GM23338 (cell line): ENCODE results near the gene ERAP2.

Experiments
- CREB1 ChIP-seq: fragments of 250-450 bp; sonication (Bioruptor Pico); IDR thresholded peaks from 2 replicates; pipeline ENCODE4 v1.5.0; 2020; ENCODE audit warnings: low read depth, mild to moderate bottlenecking, moderate library complexity
- EZH2 ChIP-seq: fragments of 200-600 bp; sonication (generic); IDR thresholded peaks from one replicate; pipeline ENCODE4 v1.8.0; 2017; ENCODE audit warnings: antibody characterized with exemption, mild to moderate bottlenecking, low read depth; ENCODE audit not compliant: unreplicated experiment
- EZH2phosphoT487 ChIP-seq: fragments of 200-600 bp; sonication (generic); IDR thresholded peaks from one replicate; pipeline ENCODE4 v1.8.1; 2018; ENCODE audit warnings: antibody characterized with exemption; ENCODE audit not compliant: unreplicated experiment
- JUNB ChIP-seq: IDR thresholded peaks from one replicate; pipeline ENCODE4 v1.6.1; 2016; ENCODE audit warnings: antibody characterized with exemption; ENCODE audit not compliant: unreplicated experiment
- NANOG ChIP-seq: IDR thresholded peaks from 2 replicates; pipeline ENCODE4 v1.6.1; 2016; ENCODE audit warnings: antibody characterized with exemption, borderline replicate concordance
- POLR2AphosphoS5 ChIP-seq: IDR thresholded peaks from 2 replicates; pipeline ENCODE4 v1.6.1; 2016; ENCODE audit warnings: antibody characterized with exemption, low read depth
- STAT1 ChIP-seq: IDR thresholded peaks from one replicate; pipeline ENCODE4 v1.6.1; 2016; ENCODE audit warnings: antibody characterized with exemption; ENCODE audit not compliant: unreplicated experiment
- ZNF114 ChIP-seq: fragments of 250-450 bp; sonication (Bioruptor Pico); IDR thresholded peaks from 2 replicates; pipeline ENCODE4 v1.5.0; 2020; ENCODE audit warnings: mild to moderate bottlenecking, moderate library complexity
- ZNF331 ChIP-seq: fragments of 250-450 bp; sonication (Bioruptor Pico); IDR thresholded peaks from 2 replicates; pipeline ENCODE4 v1.5.0; 2020; ENCODE audit warnings: low read depth, mild to moderate bottlenecking, moderate library complexity
- TF ChIP-seq, protein P1 (sequence below), 2 experiments: fragments of 200-600 bp in 1 of 2; sonication (generic) in 1 of 2; conservative IDR thresholded peaks; 2 replicates each; pipeline versions ENCODE4 v1.5.1 to v1.6.1; 2016 to 2017; ENCODE audit warnings: antibody characterized with exemption in 2 of 2, low read depth in 2 of 2, mild to moderate bottlenecking in 2 of 2, moderate library complexity in 1 of 2
- TF ChIP-seq, protein P2 (sequence below): IDR thresholded peaks from one replicate; pipeline ENCODE4 v1.6.1; 2018; ENCODE audit warnings: antibody characterized with exemption; ENCODE audit not compliant: unreplicated experiment
- TF ChIP-seq, protein P3 (sequence below): IDR thresholded peaks from 2 replicates; pipeline ENCODE4 v1.6.1; 2016; ENCODE audit warnings: antibody characterized with exemption
- TF ChIP-seq, protein P4 (sequence below): fragments of 250-450 bp; sonication (Bioruptor Pico); IDR thresholded peaks from 2 replicates; pipeline ENCODE4 v1.5.0; 2020; ENCODE audit warnings: mild to moderate bottlenecking, moderate library complexity

DNA sequence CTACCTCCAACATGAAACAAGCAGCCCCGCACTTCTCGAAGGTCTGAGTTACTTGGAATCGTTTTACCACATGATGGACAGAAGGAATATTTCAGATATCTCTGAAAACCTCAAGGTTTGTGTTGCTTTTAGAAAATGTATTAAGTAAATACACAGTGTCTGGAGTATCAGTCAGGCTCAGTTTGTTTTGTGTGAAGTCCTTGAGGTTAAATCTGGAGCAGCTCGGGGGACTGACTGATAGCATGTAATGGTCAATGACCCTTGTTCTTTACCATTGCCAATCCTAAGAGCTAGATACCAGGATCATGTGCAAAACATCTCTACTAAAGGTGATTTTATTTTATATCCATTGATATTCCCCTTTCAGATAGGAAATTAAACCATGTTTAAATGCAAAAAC lies 32.7 kb downstream of the ERAP2 start:
- TF ChIP-seq, protein P1, sequence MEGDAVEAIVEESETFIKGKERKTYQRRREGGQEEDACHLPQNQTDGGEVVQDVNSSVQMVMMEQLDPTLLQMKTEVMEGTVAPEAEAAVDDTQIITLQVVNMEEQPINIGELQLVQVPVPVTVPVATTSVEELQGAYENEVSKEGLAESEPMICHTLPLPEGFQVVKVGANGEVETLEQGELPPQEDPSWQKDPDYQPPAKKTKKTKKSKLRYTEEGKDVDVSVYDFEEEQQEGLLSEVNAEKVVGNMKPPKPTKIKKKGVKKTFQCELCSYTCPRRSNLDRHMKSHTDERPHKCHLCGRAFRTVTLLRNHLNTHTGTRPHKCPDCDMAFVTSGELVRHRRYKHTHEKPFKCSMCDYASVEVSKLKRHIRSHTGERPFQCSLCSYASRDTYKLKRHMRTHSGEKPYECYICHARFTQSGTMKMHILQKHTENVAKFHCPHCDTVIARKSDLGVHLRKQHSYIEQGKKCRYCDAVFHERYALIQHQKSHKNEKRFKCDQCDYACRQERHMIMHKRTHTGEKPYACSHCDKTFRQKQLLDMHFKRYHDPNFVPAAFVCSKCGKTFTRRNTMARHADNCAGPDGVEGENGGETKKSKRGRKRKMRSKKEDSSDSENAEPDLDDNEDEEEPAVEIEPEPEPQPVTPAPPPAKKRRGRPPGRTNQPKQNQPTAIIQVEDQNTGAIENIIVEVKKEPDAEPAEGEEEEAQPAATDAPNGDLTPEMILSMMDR (conservative IDR thresholded peaks at IDR 0.05; ENCODE audit: low read depth in 2 of 2): no peak
- TF ChIP-seq POLR2AphosphoS5 (no peak), EZH2 (no peak), NANOG (no peak), JUNB (no peak), STAT1 (no peak), EZH2phosphoT487 (no peak), CREB1 (CRISPR knock-in tag) (no peak), ZNF331 (CRISPR knock-in tag) (no peak), ZNF114 (no peak)
- TF ChIP-seq, protein P2, sequence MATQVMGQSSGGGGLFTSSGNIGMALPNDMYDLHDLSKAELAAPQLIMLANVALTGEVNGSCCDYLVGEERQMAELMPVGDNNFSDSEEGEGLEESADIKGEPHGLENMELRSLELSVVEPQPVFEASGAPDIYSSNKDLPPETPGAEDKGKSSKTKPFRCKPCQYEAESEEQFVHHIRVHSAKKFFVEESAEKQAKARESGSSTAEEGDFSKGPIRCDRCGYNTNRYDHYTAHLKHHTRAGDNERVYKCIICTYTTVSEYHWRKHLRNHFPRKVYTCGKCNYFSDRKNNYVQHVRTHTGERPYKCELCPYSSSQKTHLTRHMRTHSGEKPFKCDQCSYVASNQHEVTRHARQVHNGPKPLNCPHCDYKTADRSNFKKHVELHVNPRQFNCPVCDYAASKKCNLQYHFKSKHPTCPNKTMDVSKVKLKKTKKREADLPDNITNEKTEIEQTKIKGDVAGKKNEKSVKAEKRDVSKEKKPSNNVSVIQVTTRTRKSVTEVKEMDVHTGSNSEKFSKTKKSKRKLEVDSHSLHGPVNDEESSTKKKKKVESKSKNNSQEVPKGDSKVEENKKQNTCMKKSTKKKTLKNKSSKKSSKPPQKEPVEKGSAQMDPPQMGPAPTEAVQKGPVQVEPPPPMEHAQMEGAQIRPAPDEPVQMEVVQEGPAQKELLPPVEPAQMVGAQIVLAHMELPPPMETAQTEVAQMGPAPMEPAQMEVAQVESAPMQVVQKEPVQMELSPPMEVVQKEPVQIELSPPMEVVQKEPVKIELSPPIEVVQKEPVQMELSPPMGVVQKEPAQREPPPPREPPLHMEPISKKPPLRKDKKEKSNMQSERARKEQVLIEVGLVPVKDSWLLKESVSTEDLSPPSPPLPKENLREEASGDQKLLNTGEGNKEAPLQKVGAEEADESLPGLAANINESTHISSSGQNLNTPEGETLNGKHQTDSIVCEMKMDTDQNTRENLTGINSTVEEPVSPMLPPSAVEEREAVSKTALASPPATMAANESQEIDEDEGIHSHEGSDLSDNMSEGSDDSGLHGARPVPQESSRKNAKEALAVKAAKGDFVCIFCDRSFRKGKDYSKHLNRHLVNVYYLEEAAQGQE: no peak
- TF ChIP-seq, protein P3, sequence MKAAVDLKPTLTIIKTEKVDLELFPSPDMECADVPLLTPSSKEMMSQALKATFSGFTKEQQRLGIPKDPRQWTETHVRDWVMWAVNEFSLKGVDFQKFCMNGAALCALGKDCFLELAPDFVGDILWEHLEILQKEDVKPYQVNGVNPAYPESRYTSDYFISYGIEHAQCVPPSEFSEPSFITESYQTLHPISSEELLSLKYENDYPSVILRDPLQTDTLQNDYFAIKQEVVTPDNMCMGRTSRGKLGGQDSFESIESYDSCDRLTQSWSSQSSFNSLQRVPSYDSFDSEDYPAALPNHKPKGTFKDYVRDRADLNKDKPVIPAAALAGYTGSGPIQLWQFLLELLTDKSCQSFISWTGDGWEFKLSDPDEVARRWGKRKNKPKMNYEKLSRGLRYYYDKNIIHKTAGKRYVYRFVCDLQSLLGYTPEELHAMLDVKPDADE: no peak
- TF ChIP-seq, protein P4, sequence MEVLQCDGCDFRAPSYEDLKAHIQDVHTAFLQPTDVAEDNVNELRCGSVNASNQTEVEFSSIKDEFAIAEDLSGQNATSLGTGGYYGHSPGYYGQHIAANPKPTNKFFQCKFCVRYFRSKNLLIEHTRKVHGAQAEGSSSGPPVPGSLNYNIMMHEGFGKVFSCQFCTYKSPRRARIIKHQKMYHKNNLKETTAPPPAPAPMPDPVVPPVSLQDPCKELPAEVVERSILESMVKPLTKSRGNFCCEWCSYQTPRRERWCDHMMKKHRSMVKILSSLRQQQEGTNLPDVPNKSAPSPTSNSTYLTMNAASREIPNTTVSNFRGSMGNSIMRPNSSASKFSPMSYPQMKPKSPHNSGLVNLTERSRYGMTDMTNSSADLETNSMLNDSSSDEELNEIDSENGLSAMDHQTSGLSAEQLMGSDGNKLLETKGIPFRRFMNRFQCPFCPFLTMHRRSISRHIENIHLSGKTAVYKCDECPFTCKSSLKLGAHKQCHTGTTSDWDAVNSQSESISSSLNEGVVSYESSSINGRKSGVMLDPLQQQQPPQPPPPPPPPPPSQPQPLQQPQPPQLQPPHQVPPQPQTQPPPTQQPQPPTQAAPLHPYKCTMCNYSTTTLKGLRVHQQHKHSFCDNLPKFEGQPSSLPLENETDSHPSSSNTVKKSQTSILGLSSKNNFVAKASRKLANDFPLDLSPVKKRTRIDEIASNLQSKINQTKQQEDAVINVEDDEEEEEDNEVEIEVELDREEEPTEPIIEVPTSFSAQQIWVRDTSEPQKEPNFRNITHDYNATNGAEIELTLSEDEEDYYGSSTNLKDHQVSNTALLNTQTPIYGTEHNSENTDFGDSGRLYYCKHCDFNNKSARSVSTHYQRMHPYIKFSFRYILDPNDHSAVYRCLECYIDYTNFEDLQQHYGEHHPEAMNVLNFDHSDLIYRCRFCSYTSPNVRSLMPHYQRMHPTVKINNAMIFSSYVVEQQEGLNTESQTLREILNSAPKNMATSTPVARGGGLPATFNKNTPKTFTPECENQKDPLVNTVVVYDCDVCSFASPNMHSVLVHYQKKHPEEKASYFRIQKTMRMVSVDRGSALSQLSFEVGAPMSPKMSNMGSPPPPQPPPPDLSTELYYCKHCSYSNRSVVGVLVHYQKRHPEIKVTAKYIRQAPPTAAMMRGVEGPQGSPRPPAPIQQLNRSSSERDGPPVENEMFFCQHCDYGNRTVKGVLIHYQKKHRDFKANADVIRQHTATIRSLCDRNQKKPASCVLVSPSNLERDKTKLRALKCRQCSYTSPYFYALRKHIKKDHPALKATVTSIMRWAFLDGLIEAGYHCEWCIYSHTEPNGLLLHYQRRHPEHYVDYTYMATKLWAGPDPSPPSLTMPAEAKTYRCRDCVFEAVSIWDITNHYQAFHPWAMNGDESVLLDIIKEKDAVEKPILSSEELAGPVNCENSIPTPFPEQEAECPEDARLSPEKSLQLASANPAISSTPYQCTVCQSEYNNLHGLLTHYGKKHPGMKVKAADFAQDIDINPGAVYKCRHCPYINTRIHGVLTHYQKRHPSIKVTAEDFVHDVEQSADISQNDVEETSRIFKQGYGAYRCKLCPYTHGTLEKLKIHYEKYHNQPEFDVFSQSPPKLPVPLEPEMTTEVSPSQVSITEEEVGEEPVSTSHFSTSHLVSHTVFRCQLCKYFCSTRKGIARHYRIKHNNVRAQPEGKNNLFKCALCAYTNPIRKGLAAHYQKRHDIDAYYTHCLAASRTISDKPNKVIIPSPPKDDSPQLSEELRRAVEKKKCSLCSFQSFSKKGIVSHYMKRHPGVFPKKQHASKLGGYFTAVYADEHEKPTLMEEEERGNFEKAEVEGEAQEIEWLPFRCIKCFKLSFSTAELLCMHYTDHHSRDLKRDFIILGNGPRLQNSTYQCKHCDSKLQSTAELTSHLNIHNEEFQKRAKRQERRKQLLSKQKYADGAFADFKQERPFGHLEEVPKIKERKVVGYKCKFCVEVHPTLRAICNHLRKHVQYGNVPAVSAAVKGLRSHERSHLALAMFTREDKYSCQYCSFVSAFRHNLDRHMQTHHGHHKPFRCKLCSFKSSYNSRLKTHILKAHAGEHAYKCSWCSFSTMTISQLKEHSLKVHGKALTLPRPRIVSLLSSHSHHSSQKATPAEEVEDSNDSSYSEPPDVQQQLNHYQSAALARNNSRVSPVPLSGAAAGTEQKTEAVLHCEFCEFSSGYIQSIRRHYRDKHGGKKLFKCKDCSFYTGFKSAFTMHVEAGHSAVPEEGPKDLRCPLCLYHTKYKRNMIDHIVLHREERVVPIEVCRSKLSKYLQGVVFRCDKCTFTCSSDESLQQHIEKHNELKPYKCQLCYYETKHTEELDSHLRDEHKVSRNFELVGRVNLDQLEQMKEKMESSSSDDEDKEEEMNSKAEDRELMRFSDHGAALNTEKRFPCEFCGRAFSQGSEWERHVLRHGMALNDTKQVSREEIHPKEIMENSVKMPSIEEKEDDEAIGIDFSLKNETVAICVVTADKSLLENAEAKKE (CRISPR knock-in tag): no peak
